Heart left ventricle (tissue), 13 donors: ENCODE measurements around the gene HSPE1.

ENCODE experiments used
- CTCF ChIP-seq, 12 donors: fragments of 200-600 bp; sonication (generic) in 4 of 12; IDR thresholded peaks; one replicate each; pipeline versions ENCODE4 v1.5.0 to v1.8.0; 2018 to 2022; ENCODE audit warnings: antibody characterized with exemption in 12 of 12, mild to moderate bottlenecking in 5 of 12
- POLR2A ChIP-seq, 2 donors: fragments of 450-650 bp; IDR thresholded peaks; one replicate each; pipeline ENCODE4 v1.6.1; 2017; ENCODE audit warnings: antibody characterized with exemption in 2 of 2, mild to moderate bottlenecking in 2 of 2, moderate library complexity in 2 of 2
- donor health status: ischemic (EF 13 %, LVEDD 7.1; RV severe dilation, severe dysfunction).
- donor health status: DM: no; HTN: yes; CAD: no.
- donor health status: DM: no; HTN: no; CAD: no.
- donor health status: ischemic (EF 25% LVEDD 6.9; RV normal size, moderate dysfunction).
- donor health status: ischemic (EF 25% LVEDD 5.7; RV mildly dilated, moderate dysfunction).
- donor health status: ischemic (EF 35%, LVEDD 5.7; RV mildly dilated, moderate dysfunction).
- donor health status: nonischemic (EF 11% LVEDD 7.7; RV severe dilation, severe dysfunction).
- donor health status: DM: yes; HTN: yes; CAD: no.
- donor health status: PGD.
- donor health status: ischemic (EF 29% LVEDD 5.4; RV normal size, mild dysfunction).
- donor health status: nonischemic (EF 23%, LVEDD 6.1; RV moderate dilation, normal function).

- TF ChIP-seq POLR2A (IDR thresholded peaks at IDR 0.05) (no peak), CTCF (IDR thresholded peaks at IDR 0.05) (no peak)
Observed at GRCh38 chr2:197498235-197498936, 1.8 kb upstream of the HSPE1 start.
